HL-60 (cell line): ENCODE results near the gene ATP1B3.

Experiments used
- DNase-seq, 2 experiments: peaks; one replicate each; pipeline ENCODE4 v3.0.0-alpha.2; 2010 to 2020; ENCODE audit warnings: low read depth in 1 of 2, low spot score in 1 of 2
- H3K27ac ChIP-seq: fragments of 250-450 bp; sonication (Bioruptor Pico); replicated peaks from 2 replicates; pipeline ENCODE4 v1.5.1; 2020; ENCODE audit warnings: mild to moderate bottlenecking, moderate library complexity
- H3K27me3 ChIP-seq: fragments of 250-450 bp; sonication (Bioruptor Pico); 2 replicates; pipeline ENCODE4 v1.5.1; 2021; ENCODE audit warnings: mild to moderate bottlenecking, moderate library complexity; ENCODE audit not compliant: insufficient read depth, poor library complexity, severe bottlenecking
- H3K4me3 ChIP-seq: replicated peaks from 2 replicates; pipeline ENCODE4 v1.5.1; 2011; ENCODE audit warnings: mild to moderate bottlenecking, control low read depth, low read length; ENCODE audit not compliant: insufficient read depth
- GABPA ChIP-seq: IDR thresholded peaks from 2 replicates; pipeline ENCODE4 v1.6.1; 2012; ENCODE audit warnings: low read depth
- POLR2AphosphoS5 ChIP-seq: IDR thresholded peaks from 2 replicates; pipeline ENCODE4 v1.6.1; 2012; ENCODE audit warnings: low read depth
- REST ChIP-seq: IDR thresholded peaks from 2 replicates; pipeline ENCODE4 v1.6.1; 2012; ENCODE audit warnings: low read depth; ENCODE audit not compliant: insufficient replicate concordance
- SPI1 ChIP-seq: IDR thresholded peaks from 2 replicates; pipeline ENCODE4 v1.6.1; 2012; ENCODE audit warnings: low read depth, mild to moderate bottlenecking, borderline replicate concordance
- TF ChIP-seq, protein P1 (sequence below): IDR thresholded peaks from one replicate; pipeline ENCODE4 v1.5.1; 2011; ENCODE audit warnings: low read length, control low read depth, inconsistent platforms; ENCODE audit not compliant: insufficient read depth

The ATP1B3 gene

DNA sequence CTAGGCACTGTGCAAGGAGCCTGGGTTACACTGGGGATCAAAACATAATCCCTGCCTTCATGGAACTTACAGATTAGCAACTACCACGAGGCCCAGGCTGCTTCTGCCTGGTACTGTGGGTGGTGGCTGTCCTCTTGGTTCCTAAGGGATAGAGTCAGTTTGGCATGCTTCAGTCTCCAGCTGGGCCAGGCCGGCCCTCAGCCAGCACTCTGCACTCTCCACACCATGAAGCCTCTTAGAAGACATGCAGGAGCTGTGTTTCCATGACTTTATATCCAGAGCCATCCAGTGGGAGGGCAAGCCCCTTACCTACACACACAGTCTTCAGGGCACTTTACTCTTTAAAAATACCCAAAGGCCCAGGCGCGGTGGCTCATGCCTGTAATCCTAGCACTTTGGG, 54.4 kb downstream of the ATP1B3 start:
- no peak for DNase-seq
- TF ChIP-seq, protein P1, sequence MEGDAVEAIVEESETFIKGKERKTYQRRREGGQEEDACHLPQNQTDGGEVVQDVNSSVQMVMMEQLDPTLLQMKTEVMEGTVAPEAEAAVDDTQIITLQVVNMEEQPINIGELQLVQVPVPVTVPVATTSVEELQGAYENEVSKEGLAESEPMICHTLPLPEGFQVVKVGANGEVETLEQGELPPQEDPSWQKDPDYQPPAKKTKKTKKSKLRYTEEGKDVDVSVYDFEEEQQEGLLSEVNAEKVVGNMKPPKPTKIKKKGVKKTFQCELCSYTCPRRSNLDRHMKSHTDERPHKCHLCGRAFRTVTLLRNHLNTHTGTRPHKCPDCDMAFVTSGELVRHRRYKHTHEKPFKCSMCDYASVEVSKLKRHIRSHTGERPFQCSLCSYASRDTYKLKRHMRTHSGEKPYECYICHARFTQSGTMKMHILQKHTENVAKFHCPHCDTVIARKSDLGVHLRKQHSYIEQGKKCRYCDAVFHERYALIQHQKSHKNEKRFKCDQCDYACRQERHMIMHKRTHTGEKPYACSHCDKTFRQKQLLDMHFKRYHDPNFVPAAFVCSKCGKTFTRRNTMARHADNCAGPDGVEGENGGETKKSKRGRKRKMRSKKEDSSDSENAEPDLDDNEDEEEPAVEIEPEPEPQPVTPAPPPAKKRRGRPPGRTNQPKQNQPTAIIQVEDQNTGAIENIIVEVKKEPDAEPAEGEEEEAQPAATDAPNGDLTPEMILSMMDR, result no peak
- TF ChIP-seq GABPA, result no peak
- no peak for TF ChIP-seq POLR2AphosphoS5
- TF ChIP-seq REST, result no peak
- no peak for TF ChIP-seq SPI1
- Histone ChIP-seq H3K27ac (no peak overlapping the region), H3K4me3 (no peak overlapping the region), H3K27me3 (no peaks in the 10 kb centered on the region)

- no peak for DNase-seq
- Histone ChIP-seq H3K4me3 (no peak overlapping the region), H3K27me3 (no peaks in the 10 kb centered on the region), H3K27ac (no peak overlapping the region)
- TF ChIP-seq REST (no peak), POLR2AphosphoS5 (no peak), GABPA (no peak), SPI1 (no peak)
- TF ChIP-seq, protein P1, result no peak
These were observed 57.2 kb downstream of the ATP1B3 start for GRCh38 chr3:141933421-141934300.

DNA sequence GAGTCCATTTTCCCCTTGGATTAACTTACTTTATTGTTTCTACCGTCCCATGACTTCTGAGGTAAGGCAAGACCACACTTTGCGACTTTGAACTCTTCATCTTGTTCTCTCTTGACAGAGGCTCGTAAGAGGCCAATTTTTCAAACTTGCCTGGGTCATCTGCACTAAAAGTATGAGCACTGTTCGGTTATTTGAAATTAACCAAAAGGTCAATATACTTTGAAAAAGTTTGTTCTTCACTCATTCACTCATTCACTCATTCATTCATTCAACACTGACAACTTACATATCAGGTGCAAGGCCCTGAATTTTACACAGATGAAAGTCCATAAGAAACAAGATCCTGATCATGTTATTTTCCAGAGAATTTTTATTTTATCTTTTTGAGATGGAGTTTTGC, 57.9 kb downstream of the ATP1B3 start:
- no peak overlapping the region for H3K27ac ChIP-seq
- no peaks in the 10 kb centered on the region for H3K27me3 ChIP-seq
- DNase-seq, result no peak
- TF ChIP-seq, protein P1, result no peak
- TF ChIP-seq REST (no peak), GABPA (no peak), SPI1 (no peak), POLR2AphosphoS5 (no peak)
- no peak overlapping the region for H3K4me3 ChIP-seq
